ENCODE results near the gene CYFIP2.

GRCh38 chr5:157303667-157304327 lies 37.9 kb downstream of the CYFIP2 start:
- no peak for TF ChIP-seq CTCF (IDR thresholded peaks at IDR 0.05)
- TF ChIP-seq POLR2A (IDR thresholded peaks at IDR 0.05) = no peak

All from Peyer's patch (tissue), 4 donors.